ENCODE data around the gene CCDC38.
"Not testable (repeated sequence)": the region's sequence is repeated elsewhere in the genome, so short reads cannot be mapped to it uniquely, and the experiment has no call there.

The CCDC38 gene

GRCh38 chr12:95942524-95943329 lies at the start of gene CCDC38:
CCDC38 (minus strand) TSS chr12:95942614; CDS start chr12:95936509, 6,105 bp downstream.
- peak; percentile 63 to 73 for DNase-seq

- DNase-seq, result no peak
Observed at GRCh38 chr12:95990136-95990535, 47.7 kb upstream of the CCDC38 start.

GRCh38 chr12:95989504-95990123 lies 47.2 kb upstream of the CCDC38 start:
- DNase-seq, result no peak

GRCh38 chr12:95988506-95989275 lies 46.3 kb upstream of the CCDC38 start:
- no peak for DNase-seq

GRCh38 chr12:95986635-95987570 lies 44.5 kb upstream of the CCDC38 start:
- no peak for DNase-seq

- no peak for DNase-seq
Observed at GRCh38 chr12:95984682-95985081, 42.3 kb upstream of the CCDC38 start.

GRCh38 chr12:95982602-95983001 lies 40.2 kb upstream of the CCDC38 start:
- no peak for DNase-seq

GRCh38 chr12:95980437-95980836 lies 38.0 kb upstream of the CCDC38 start:
- no peak for DNase-seq

- DNase-seq, result no peak
Observed at GRCh38 chr12:95978774-95979173, 36.4 kb upstream of the CCDC38 start.

GRCh38 chr12:95978351-95978750 lies 35.9 kb upstream of the CCDC38 start:
- DNase-seq, result no peak

GRCh38 chr12:95977764-95978305 lies 35.4 kb upstream of the CCDC38 start:
- no peak for DNase-seq

- no peak for DNase-seq
Observed at GRCh38 chr12:95976416-95976832, 34.0 kb upstream of the CCDC38 start.

- DNase-seq, result no peak
Observed at GRCh38 chr12:95975491-95975890, 33.1 kb upstream of the CCDC38 start.

GRCh38 chr12:95974358-95974757 lies 31.9 kb upstream of the CCDC38 start:
- no peak for DNase-seq

- DNase-seq, result no peak
Observed at GRCh38 chr12:95972832-95973456, 30.5 kb upstream of the CCDC38 start.

- no peak for DNase-seq
Observed at GRCh38 chr12:95970905-95971304, 28.5 kb upstream of the CCDC38 start.

- DNase-seq, result not testable (repeated sequence)
Observed at GRCh38 chr12:95969116-95969515, 26.7 kb upstream of the CCDC38 start.

- no peak for DNase-seq
Observed at GRCh38 chr12:95967301-95967700, 24.9 kb upstream of the CCDC38 start.

GRCh38 chr12:95966287-95966870 lies 24.0 kb upstream of the CCDC38 start:
- DNase-seq, result no peak

GRCh38 chr12:95963096-95963495 lies 20.7 kb upstream of the CCDC38 start:
- peak; percentile 9 to 21 for DNase-seq

GRCh38 chr12:95962222-95962621 lies 19.8 kb upstream of the CCDC38 start:
- no peak for DNase-seq
